ENCODE data around the gene TIMP4. TPM values are rescaled to one million over a fixed set of nuclear protein-coding genes. Genes with fewer than 3 reads are reported as not detected.
A peak's percentile ranks its signal among the peaks of the same experiment; 100 is the strongest.

Gene TIMP4
- total RNA-seq, 6 experiments from 2014 or later, result 0.14 to 1.2 (median 0.96) TPM

- Mint-ChIP-seq H3K27ac (no peak overlapping the region), H3K27me3 (ENCODE audit: insufficient read depth) (peaks cover 11% of the 10 kb centered on the region), H3K4me1 (ENCODE audit: low read depth) (peaks cover 29% of the 10 kb centered on the region), H3K4me3 (no peak overlapping the region), H3K36me3 (ENCODE audit: low read depth) (no peaks in the 10 kb centered on the region), H3K9me3 (no peaks in the 10 kb centered on the region)
- no peak for DNase-seq
- TF ChIP-seq CTCF (IDR thresholded peaks at IDR 0.05), result no peak
Observed at GRCh38 chr3:12157026-12157425, 1.7 kb downstream of the TIMP4 start.

- peak; percentile 78 for DNase-seq
- Mint-ChIP-seq H3K9me3 (no peaks in the 10 kb centered on the region), H3K27ac (no peak overlapping the region)
Observed at GRCh38 chr3:12155828-12156227, 2.9 kb downstream of the TIMP4 start.

GRCh38 chr3:12155264-12155663, 3.4 kb downstream of the TIMP4 start:
- Mint-ChIP-seq H3K36me3 (ENCODE audit: low read depth) (no peaks in the 10 kb centered on the region), H3K4me3 (no peak overlapping the region), H3K27ac (no peak overlapping the region), H3K9me3 (no peaks in the 10 kb centered on the region), H3K4me1 (ENCODE audit: low read depth) (peaks cover 29% of the 10 kb centered on the region), H3K27me3 (ENCODE audit: insufficient read depth) (peaks cover 19% of the 10 kb centered on the region)
- TF ChIP-seq CTCF (IDR thresholded peaks at IDR 0.05), result no peak
- DNase-seq, result no peak

More at GRCh38 chr3:12155828-12156227, 2.9 kb downstream of the TIMP4 start:
- peaks cover 22% of the 10 kb centered on the region for H3K27me3 Mint-ChIP-seq (ENCODE audit: insufficient read depth)
- TF ChIP-seq CTCF (IDR thresholded peaks at IDR 0.05), result no peak
- H3K4me3 Mint-ChIP-seq, result no peak overlapping the region
- peaks cover 29% of the 10 kb centered on the region for H3K4me1 Mint-ChIP-seq (ENCODE audit: low read depth)
- H3K36me3 Mint-ChIP-seq (ENCODE audit: low read depth), result no peaks in the 10 kb centered on the region

- DNase-seq, result no peak
- peaks cover 26% of the 10 kb centered on the region for H3K4me1 Mint-ChIP-seq (ENCODE audit: low read depth)
- H3K36me3 Mint-ChIP-seq (ENCODE audit: low read depth), result no peaks in the 10 kb centered on the region
- no peaks in the 10 kb centered on the region for H3K9me3 Mint-ChIP-seq
- no peak overlapping the region for H3K27ac Mint-ChIP-seq
- peaks cover 17% of the 10 kb centered on the region for H3K27me3 Mint-ChIP-seq (ENCODE audit: insufficient read depth)
- no peak for TF ChIP-seq CTCF (IDR thresholded peaks at IDR 0.05)
- H3K4me3 Mint-ChIP-seq, result no peak overlapping the region
Observed at GRCh38 chr3:12154151-12154550, 4.6 kb downstream of the TIMP4 start.

GRCh38 chr3:12150112-12150511, 8.6 kb downstream of the TIMP4 start:
- DNase-seq, result no peak
- no peaks in the 10 kb centered on the region for H3K36me3 Mint-ChIP-seq (ENCODE audit: low read depth)
- peaks cover 34% of the 10 kb centered on the region for H3K27me3 Mint-ChIP-seq (ENCODE audit: insufficient read depth)
- TF ChIP-seq CTCF (IDR thresholded peaks at IDR 0.05), result no peak
- H3K27ac Mint-ChIP-seq, result no peak overlapping the region
- H3K4me1 Mint-ChIP-seq (ENCODE audit: low read depth), result no peaks in the 10 kb centered on the region
- H3K4me3 Mint-ChIP-seq, result no peak overlapping the region
- no peaks in the 10 kb centered on the region for H3K9me3 Mint-ChIP-seq

GRCh38 chr3:12149029-12149428, 9.7 kb downstream of the TIMP4 start:
- DNase-seq, result no peak
- no peak overlapping the region for H3K4me3 Mint-ChIP-seq
- H3K4me1 Mint-ChIP-seq (ENCODE audit: low read depth), result peaks cover 2% of the 10 kb centered on the region; the same call in 1 of the 2 replicates
- H3K36me3 Mint-ChIP-seq (ENCODE audit: low read depth), result no peaks in the 10 kb centered on the region
- no peak overlapping the region for H3K27ac Mint-ChIP-seq
- no peaks in the 10 kb centered on the region for H3K9me3 Mint-ChIP-seq
- H3K27me3 Mint-ChIP-seq (ENCODE audit: insufficient read depth), result peaks cover 33% of the 10 kb centered on the region
- no peak for TF ChIP-seq CTCF (IDR thresholded peaks at IDR 0.05)

All from HFFc6 (cell line).